Measurements from ENCODE around the gene EFHD1.
"Not testable (repeated sequence)": the region's sequence is repeated elsewhere in the genome, so short reads cannot be mapped to it uniquely, and the experiment has no call there.

Gene EFHD1

GRCh38 chr2:232697059-232697806 lies 63.8 kb downstream of the EFHD1 start, which contains the start of gene GIGYF2:
GIGYF2 (plus strand) TSS chr2:232697331; CDS start chr2:232735198, 37,867 bp downstream.
- peak; percentile 96 for DNase-seq

GRCh38 chr2:232697807-232698110 lies 64.4 kb downstream of the EFHD1 start:
- DNase-seq = no peak

GRCh38 chr2:232698556-232699091 lies 65.2 kb downstream of the EFHD1 start:
- no peak for DNase-seq

GRCh38 chr2:232699110-232699509 lies 65.7 kb downstream of the EFHD1 start:
- no peak for DNase-seq

- no peak for DNase-seq
Observed at GRCh38 chr2:232700154-232700553, 66.8 kb downstream of the EFHD1 start.

- DNase-seq = no peak
Observed at GRCh38 chr2:232707076-232707475, 73.7 kb downstream of the EFHD1 start.

GRCh38 chr2:232713505-232713904 lies 80.1 kb downstream of the EFHD1 start:
- DNase-seq = no peak

- no peak for DNase-seq
Observed at GRCh38 chr2:232714969-232715368, 81.6 kb downstream of the EFHD1 start.

GRCh38 chr2:232720056-232720455 lies 86.7 kb downstream of the EFHD1 start:
- not testable (repeated sequence) for DNase-seq

GRCh38 chr2:232721261-232721660 lies 87.9 kb downstream of the EFHD1 start:
- no peak for DNase-seq

GRCh38 chr2:232721882-232722281 lies 88.5 kb downstream of the EFHD1 start:
- DNase-seq = no peak

GRCh38 chr2:232723027-232723426 lies 89.6 kb downstream of the EFHD1 start:
- DNase-seq = no peak

GRCh38 chr2:232728785-232729184 lies 95.4 kb downstream of the EFHD1 start:
- no peak for DNase-seq

- no peak for DNase-seq
Observed at GRCh38 chr2:232731470-232731869, 98.1 kb downstream of the EFHD1 start.

All from T1000 (cell line).